Activated T-helper 1 cell treated with anti-CD3 and anti-CD28 coated beads, Interleukin-12 subunit alpha, Interleukin-12 subunit beta, Interleukin-2, Interleukin-4 antibody, amounts not matched to agents 30 ng/mL and 10 ng/mL and 1 ng/mL, durations not matched to agents 14 hours and 24 hours and 36 hours (primary cell): Measurements from ENCODE around the gene TMEM203. TPM values are rescaled to one million over a fixed set of nuclear protein-coding genes. Genes with fewer than 3 reads are reported as not detected.

ENCODE experiments used
- DNase-seq: peaks from one replicate; pipeline ENCODE4 v3.0.0; 2021; ENCODE audit warnings: low spot score
- H3K27ac Mint-ChIP-seq: one replicate; pipeline ENCODE4 v1.8.0; 2021; ENCODE audit warnings: mild to moderate bottlenecking, mixed read lengths
- H3K27me3 Mint-ChIP-seq: one replicate; pipeline ENCODE4 v1.8.0; 2022; ENCODE audit warnings: mild to moderate bottlenecking, moderate library complexity, mixed read lengths; ENCODE audit not compliant: insufficient read depth
- H3K36me3 Mint-ChIP-seq: one replicate; pipeline ENCODE4 v1.8.0; 2021; ENCODE audit warnings: low read depth, mixed read lengths
- H3K4me1 Mint-ChIP-seq: one replicate; pipeline ENCODE4 v1.8.0; 2021; ENCODE audit warnings: low read depth, mixed read lengths
- H3K4me3 Mint-ChIP-seq: one replicate; pipeline ENCODE4 v1.8.0; 2021; ENCODE audit warnings: mild to moderate bottlenecking, moderate library complexity, mixed read lengths
- H3K9me3 Mint-ChIP-seq: one replicate; pipeline ENCODE4 v1.8.0; 2021; ENCODE audit warnings: mixed read lengths
- intact Hi-C: fragments of 100-400 bp; cut with micrococcal nuclease; formaldehyde crosslinking; loops from one replicate; pipeline ENCODE4 v1.15.1; 2024
- total RNA-seq: library from RNA; stranded (reverse); gene quantifications from 2 replicates; pipeline ENCODE4 v1.2.3, GENCODE V29; 2022

TMEM203 gene
- total RNA-seq, 1 donor from 2014 or later = 40.5 TPM

DNA sequence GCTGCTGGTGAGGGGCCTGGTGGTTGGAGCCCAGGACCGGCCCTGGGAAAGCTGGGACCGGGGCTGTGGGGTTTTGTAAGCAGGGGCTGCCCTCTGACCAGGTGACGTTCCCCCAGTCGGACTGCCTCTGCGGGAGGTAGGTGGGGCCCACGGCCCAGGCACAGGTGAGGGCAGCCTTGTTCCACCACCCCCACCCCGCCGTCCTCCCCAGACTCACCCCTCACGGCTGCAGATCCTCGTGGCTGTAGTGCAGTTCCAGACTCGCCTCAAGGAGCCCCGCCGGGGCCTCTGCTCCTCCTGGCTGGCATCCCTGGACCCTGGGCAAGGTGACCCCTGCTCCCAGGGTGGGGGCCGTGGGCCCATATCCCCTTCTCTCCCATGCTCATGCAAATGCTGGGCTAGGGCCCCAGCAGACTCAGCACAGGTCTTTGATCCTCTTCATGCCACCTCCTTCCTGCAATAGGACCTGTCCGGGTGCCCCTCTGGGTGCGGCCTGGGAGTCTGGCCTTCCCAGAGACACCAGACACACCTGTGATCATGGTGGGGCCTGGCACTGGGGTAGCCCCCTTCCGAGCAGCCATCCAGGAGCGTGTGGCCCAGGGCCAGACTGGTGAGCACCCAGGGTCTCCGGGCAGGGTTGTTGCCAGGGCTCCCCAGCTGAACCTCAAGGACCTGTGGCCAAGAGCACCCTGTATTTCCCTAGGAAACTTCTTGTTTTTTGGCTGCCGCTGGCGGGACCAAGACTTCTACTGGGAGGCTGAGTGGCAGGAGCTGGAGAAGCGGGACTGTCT is 9.9 kb upstream of the TMEM203 start:
- DNase-seq = no peak
- intact Hi-C loops = no loop called here
- Mint-ChIP-seq H3K4me1 (no peaks in the 10 kb centered on the region), H3K36me3 (peaks cover 1% of the 10 kb centered on the region), H3K4me3 (no peak overlapping the region), H3K9me3 (no peaks in the 10 kb centered on the region), H3K27me3 (no peaks in the 10 kb centered on the region), H3K27ac (no peak overlapping the region)

DNA sequence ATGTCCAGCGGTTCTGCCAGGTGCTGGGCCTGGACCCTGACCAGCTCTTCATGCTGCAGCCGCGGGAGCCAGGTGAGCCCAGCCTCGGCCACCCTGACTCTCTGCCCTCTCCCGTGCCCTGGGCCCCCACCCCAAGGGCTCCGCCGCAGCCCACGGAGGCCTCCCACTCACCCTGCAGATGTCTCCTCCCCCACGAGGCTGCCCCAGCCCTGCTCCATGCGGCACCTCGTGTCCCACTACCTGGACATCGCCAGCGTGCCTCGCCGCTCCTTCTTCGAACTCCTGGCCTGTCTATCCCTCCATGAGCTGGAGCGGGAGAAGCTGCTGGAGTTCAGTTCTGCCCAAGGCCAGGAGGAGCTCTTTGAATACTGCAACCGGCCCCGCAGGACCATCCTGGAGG is 9.2 kb upstream of the TMEM203 start:
- H3K27ac Mint-ChIP-seq = no peak overlapping the region
- no peak overlapping the region for H3K4me3 Mint-ChIP-seq

DNA sequence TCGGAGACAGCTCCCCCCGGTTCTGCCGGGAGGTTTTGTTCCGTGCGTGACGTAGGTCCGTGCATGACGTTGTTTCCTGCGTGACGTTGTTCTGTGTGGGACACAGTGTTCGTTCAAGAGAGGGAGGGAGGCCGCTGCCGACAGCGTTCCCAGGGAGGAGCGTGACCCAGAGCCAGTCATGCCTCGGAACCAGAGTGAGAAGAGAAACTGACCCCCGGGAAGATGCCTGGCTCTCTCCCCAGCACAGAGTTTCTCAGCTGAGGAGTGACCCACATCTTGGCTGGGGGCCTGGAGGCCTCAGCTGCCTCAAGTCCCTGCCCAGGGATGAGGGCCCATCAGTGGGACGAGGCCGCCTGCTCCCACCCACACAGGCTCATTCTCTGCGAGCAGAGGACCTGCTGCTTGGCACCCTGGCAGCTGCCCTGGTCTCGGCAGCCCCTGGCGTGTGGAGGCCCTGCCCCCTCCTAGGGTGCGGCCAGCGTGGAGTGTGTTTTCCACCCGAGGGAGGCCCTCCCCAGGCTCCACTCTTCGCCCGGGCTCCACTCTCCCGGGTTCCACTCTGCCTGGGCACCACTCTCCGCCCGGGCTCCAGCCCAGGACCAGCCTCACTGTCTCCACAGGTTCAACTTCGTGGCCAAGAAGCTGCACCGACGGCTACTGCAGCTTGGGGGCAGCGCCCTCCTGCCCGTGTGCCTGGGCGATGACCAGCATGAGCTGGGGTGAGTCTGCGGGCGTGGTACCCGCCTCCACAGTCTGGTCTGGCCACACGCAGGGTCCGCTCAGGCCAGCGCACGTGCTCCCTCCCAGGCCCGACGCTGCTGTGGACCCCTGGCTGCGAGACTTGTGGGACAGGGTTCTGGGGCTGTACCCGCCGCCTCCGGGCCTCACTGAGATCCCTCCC is 8.0 kb upstream of the TMEM203 start:
- H3K4me1 Mint-ChIP-seq = no peaks in the 10 kb centered on the region
- H3K36me3 Mint-ChIP-seq = peaks cover 7% of the 10 kb centered on the region
- H3K27ac Mint-ChIP-seq = no peak overlapping the region
- H3K27me3 Mint-ChIP-seq = no peaks in the 10 kb centered on the region
- no peak overlapping the region for H3K4me3 Mint-ChIP-seq
- H3K9me3 Mint-ChIP-seq = no peaks in the 10 kb centered on the region
- intact Hi-C loops = no loop called here
- no peak for DNase-seq

More for the DNA sequence above, 9.2 kb upstream of the TMEM203 start:
- no peak for DNase-seq
- intact Hi-C loops = no loop called here
- Mint-ChIP-seq H3K9me3 (no peaks in the 10 kb centered on the region), H3K27me3 (no peaks in the 10 kb centered on the region), H3K4me1 (no peaks in the 10 kb centered on the region), H3K36me3 (peaks cover 3% of the 10 kb centered on the region)

DNA sequence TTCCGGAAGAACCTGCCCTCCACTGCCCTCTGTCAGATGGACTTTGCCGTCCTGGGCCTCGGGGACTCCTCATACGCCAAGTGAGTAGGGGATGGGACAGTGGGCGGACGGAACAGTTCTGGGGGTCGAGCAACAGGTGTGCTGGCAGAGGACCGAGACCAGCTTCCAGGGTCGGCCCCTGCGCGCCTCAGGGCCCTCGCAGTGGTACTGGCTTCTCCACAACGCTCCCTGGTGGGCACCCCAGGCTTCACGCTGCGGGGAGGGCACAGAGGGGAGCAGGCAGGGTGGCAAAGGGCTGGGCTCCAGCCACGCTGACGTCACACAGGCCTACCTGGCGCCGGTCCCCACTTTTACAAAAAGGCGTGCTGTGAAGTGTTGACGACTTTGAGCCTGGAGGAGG is 7.1 kb upstream of the TMEM203 start:
- no peaks in the 10 kb centered on the region for H3K9me3 Mint-ChIP-seq
- peaks cover 8% of the 10 kb centered on the region for H3K36me3 Mint-ChIP-seq
- no peak for DNase-seq
- no peaks in the 10 kb centered on the region for H3K27me3 Mint-ChIP-seq
- peaks cover 2% of the 10 kb centered on the region for H3K4me1 Mint-ChIP-seq
- intact Hi-C loops = no loop called here
- H3K27ac Mint-ChIP-seq = no peak overlapping the region
- no peak overlapping the region for H3K4me3 Mint-ChIP-seq

DNA sequence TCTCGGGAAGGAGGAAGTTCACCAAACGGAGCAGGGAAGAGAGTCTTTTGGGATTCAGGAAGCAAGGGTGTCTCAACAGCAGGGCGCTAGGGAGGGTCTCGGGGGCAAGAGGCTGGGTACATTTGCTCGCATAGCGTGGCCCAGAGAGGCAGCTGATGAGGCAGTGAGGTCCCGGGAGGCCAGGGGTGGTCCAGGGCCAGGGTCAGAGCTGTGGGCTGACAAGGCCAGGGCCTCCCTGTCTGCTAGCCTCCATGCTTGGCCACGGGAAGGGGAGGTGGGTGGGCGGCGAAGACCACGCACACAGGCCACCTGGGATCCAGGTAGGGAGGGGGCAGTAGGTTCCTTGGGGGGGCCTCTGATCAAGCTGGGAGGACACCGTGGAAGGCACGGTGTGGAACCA is 6.1 kb upstream of the TMEM203 start:
- Mint-ChIP-seq H3K27me3 (no peaks in the 10 kb centered on the region), H3K4me1 (peaks cover 12% of the 10 kb centered on the region), H3K36me3 (peaks cover 15% of the 10 kb centered on the region), H3K4me3 (no peak overlapping the region), H3K27ac (no peak overlapping the region), H3K9me3 (no peaks in the 10 kb centered on the region)
- intact Hi-C loops = no loop called here
- DNase-seq = no peak

DNA sequence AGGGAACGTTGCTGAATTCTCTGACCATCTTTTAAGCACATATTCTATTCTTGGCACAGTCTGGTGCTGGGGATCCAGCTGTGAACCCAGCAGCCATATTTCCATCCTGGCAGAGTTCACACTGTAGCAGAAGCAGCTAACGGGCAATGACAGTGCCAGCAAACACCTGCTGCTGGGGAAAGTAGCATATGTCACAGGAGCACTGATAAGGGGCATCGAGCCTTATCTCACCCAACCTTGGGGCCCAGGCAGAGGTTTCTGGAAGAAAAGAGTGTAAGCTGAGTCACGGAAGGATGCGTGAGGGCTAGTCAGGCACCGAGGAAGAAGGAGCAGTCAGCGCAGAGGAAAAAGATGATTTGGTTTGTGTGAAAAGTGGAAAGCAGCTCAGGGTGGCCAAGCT is 1.2 kb upstream of the TMEM203 start:
- Mint-ChIP-seq H3K4me1 (peaks cover 38% of the 10 kb centered on the region), H3K9me3 (no peaks in the 10 kb centered on the region), H3K36me3 (peaks cover 22% of the 10 kb centered on the region), H3K27ac (peak overlapping the region; percentile 86), H3K27me3 (no peaks in the 10 kb centered on the region), H3K4me3 (peak overlapping the region; percentile 95)
- no peak for DNase-seq
- intact Hi-C loops = no loop called here

DNA sequence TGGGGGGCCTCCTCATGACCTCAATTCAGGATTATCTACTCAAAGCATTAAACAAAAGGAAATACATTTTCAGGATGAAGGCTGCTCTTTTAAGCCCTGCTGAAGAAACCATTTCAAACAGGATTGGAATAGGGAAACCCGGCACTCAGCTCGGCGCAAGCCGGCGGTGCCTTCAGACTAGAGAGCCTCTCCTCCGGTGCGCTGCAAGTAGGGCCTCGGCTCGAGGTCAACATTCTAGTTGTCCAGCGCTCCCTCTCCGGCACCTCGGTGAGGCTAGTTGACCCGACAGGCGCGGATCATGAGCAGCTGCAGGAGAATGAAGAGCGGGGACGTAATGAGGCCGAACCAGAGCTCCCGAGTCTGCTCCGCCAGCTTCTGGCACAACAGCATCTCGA is 720 bp downstream of the TMEM203 start:
- Mint-ChIP-seq H3K4me1 (peaks cover 42% of the 10 kb centered on the region), H3K4me3 (peak overlapping the region; percentile 95), H3K36me3 (peaks cover 20% of the 10 kb centered on the region), H3K9me3 (no peaks in the 10 kb centered on the region), H3K27ac (peak overlapping the region; percentile 87), H3K27me3 (no peaks in the 10 kb centered on the region)
- DNase-seq = no peak
- intact Hi-C loops = loop anchor here (1.0 to 2.0 kb wide), 4 partner anchors 16 to 54 kb away; partner anchors contain the start of genes ANAPC2, NELFB and SSNA1

DNA sequence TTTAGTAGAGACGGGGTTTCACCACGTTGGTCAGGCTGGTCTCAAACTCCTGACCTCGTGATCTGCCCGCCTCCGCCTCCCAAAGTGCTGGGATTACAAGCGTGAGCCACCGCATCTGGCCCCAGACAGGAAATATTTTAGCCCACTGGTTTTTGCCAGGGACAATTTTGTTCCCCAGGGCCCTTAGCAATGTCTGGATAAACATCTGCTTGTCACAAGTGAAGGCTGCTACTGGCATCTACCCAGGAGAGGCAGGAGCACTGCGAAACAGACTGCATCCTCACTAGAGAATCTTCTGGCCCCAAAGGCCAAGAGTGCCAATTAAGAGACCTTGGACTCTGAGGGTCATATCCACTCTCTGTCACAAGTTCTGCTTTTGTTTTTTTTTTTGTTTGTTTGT is 2.5 kb downstream of the TMEM203 start:
- Mint-ChIP-seq H3K4me1 (peaks cover 42% of the 10 kb centered on the region), H3K4me3 (peak overlapping the region; percentile 11), H3K27me3 (no peaks in the 10 kb centered on the region)

DNA sequence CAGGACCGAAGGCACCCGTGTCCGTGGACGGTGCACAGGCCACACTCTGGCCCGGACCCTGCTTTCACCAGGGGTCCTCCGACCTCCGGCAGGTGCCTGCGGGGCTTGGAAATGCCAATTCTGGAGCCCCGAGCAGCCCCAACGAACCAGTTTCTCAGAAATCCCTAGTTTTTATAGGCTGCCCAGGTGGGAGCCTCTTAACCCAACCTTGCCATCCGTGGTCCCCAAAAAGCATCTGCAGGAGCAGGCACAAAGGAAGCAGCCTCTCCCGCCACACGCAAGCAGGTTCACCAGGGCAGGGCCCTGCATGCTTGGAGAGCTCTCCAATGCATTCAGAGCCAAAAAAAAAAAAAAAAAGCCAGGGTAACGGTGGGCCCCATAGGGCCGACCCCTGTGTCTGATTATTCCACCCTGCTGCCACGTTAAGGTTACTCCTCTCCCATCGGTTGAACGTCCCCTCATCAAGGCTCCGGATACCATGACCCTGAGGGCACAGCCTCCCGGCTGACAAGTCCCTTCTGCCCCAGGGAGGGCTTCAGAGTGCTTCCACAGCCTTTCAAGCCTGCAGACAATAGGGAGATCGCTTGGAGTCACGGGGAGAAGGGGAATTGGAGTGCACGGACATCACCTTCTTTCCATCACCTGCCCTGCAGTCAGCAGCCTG is 4.1 kb downstream of the TMEM203 start:
- Mint-ChIP-seq H3K9me3 (no peaks in the 10 kb centered on the region), H3K27me3 (no peaks in the 10 kb centered on the region)
- intact Hi-C loops = no loop called here

More for the DNA sequence above, 2.5 kb downstream of the TMEM203 start:
- no peak overlapping the region for H3K27ac Mint-ChIP-seq
- no peak for DNase-seq
- H3K36me3 Mint-ChIP-seq = peaks cover 16% of the 10 kb centered on the region
- intact Hi-C loops = no loop called here
- no peaks in the 10 kb centered on the region for H3K9me3 Mint-ChIP-seq

DNA sequence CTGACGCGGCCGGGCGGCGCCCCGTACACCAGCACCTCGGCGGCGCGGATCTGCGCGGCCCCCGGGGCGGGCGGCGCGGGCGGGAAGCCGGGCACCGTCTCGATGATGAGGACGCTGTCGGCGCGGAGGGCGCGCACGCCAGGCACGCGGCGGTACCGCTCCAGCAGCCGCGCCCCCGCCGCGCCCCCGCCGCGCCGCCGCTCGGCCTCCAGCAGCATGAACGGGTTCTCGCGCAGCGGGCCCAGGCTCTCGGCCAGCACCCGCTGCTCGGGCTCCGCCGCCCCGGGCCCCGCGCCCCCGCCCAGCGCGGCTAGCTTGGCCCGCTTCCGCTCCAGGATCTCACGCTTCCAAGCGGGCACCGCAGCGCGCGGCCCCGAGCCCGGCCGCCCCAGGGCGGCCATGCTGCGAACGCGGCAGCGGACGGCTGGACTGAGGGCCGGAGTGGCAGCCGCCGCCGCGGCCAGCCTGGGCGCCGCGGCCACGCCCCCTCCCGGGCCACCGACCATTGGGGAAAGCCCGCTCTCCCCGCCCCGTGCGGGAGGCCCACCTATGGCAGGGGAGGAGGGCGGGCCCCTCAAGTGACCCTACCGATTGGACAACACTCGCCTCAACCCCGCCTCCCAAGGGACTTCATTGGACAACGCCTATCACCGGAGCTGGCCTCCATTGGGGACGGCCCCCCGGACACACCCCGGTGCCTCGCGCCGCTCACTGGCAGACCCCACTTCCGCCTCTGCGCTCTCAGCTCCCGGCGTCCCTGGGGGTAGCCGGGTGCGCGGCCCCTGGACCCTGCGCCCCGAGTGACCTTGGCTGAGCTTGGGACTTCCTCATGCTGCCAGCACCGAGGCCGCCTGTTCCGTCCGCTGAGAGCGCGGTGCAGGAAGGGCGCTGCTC is 4.9 kb downstream of the TMEM203 start, which contains the start of gene TPRN:
Gene TPRN, minus strand, starts transcription at position 431 of the 894 bp plus-strand sequence. Its CDS starts 30 bp downstream, at position 401.
- intact Hi-C loops = loop anchor here (1.0 kb wide), 6 partner anchors 12 to 71 kb away; partner anchors contain the start of genes ANAPC2, SSNA1 and TUBB4B
- Mint-ChIP-seq H3K4me1 (peaks cover 23% of the 10 kb centered on the region), H3K27me3 (no peaks in the 10 kb centered on the region), H3K36me3 (peaks cover 5% of the 10 kb centered on the region), H3K9me3 (no peaks in the 10 kb centered on the region), H3K27ac (peak within 1 kb of the TSS; percentile 75), H3K4me3 (peak within 1 kb of the TSS; percentile 85)
- peak; percentile 99 for DNase-seq

More for the DNA sequence above, 4.1 kb downstream of the TMEM203 start:
- peaks cover 28% of the 10 kb centered on the region for H3K4me1 Mint-ChIP-seq
- H3K36me3 Mint-ChIP-seq = peaks cover 6% of the 10 kb centered on the region
- DNase-seq = no peak
- H3K27ac Mint-ChIP-seq = peak overlapping the region; percentile 75
- H3K4me3 Mint-ChIP-seq = peak overlapping the region; percentile 83

DNA sequence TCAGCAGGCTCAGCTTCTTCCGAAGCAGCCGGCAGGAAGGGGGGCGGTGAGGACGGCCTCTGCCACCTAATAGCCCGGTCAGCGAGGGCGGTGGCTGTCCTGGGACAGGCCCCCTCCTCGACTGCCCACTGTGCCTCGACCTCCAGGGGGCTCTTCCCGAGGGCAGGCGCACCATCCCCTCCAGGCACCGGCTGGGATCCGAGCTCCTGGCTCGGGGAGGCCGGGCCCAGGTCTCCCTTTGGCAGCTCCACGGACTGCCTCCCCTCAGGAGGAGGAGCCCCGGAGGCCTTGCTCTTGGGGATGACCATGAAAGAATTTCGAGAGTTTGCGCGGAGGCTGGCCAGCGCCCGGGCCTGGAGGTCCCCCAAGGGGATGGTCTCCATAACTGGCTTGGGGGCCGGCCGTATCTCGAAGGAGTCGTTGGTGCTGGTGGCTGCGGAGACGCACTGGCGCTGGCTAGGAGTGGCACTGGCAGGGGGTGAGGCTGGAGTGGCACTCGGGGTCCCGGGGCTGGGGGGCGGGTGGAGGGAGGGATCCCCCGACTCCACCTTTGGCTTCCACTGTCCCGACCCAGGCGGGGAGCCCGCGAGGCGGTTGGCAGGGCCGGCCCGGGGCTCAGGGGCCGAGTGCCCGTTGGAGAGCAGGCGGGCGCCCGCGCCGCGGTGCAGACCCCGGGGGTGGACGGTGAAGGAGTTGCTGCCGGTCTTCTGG is 5.9 kb downstream of the TMEM203 start:
- DNase-seq = no peak
- intact Hi-C loops = loop anchor here (1.0 kb wide), 6 partner anchors 11 to 70 kb away; partner anchors contain the start of genes ANAPC2, SSNA1 and TUBB4B
- Mint-ChIP-seq H3K9me3 (no peaks in the 10 kb centered on the region), H3K4me1 (peaks cover 20% of the 10 kb centered on the region), H3K4me3 (peak overlapping the region; percentile 85), H3K27ac (no peak overlapping the region), H3K36me3 (peaks cover 5% of the 10 kb centered on the region), H3K27me3 (no peaks in the 10 kb centered on the region)
